GM23248 (cell line): ENCODE data around the gene ARSI.

Source experiments
- EZH2 ChIP-seq: fragments of 200-600 bp; sonication (generic); IDR thresholded peaks from 2 replicates; pipeline ENCODE4 v1.6.1; 2018; ENCODE audit warnings: antibody characterized with exemption, mild to moderate bottlenecking; ENCODE audit not compliant: insufficient read depth, poor library complexity, severe bottlenecking
- EZH2phosphoT487 ChIP-seq: fragments of 200-600 bp; sonication (generic); IDR thresholded peaks from 2 replicates; pipeline ENCODE4 v1.6.1; 2018; ENCODE audit warnings: antibody characterized with exemption, moderate library complexity, mild to moderate bottlenecking, low read depth; ENCODE audit not compliant: insufficient read depth

- TF ChIP-seq EZH2 (no peak), EZH2phosphoT487 (no peak)
These were observed 1.1 kb upstream of the ARSI start for GRCh38 chr5:150303660-150304386.
